Activated B cell treated with CpG ODN at 0.5 μM for 24 hours (primary cell): Measurements from ENCODE around the gene COX7A2. TPM values are rescaled to one million over a fixed set of nuclear protein-coding genes. Genes with fewer than 3 reads are reported as not detected.

Experiments used
- ATAC-seq: fragments of 200-7000 bp; cut with Tn5 transposase; one replicate; pipeline ENCODE4 v1.10.0; 2021; ENCODE audit warnings: low read depth, mild to moderate bottlenecking, moderate library complexity
- CTCF ChIA-PET: fragments of 350-600 bp; sonication (Branson Sonifier 250); formaldehyde crosslinking; loops from one replicate; lab custom pipeline; 2021; ENCODE audit warnings: antibody characterized with exemption; lab: Charles Lee
- POLR2A ChIA-PET: fragments of 350-600 bp; sonication (Branson Sonifier 250); formaldehyde crosslinking; loops from one replicate; lab custom pipeline; 2021; ENCODE audit warnings: antibody characterized with exemption; lab: Charles Lee
- DNase-seq: peaks from one replicate; pipeline ENCODE4 v3.0.0; 2022
- H3K27ac Mint-ChIP-seq: one replicate; pipeline ENCODE4 v1.8.0; 2020; ENCODE audit warnings: mixed read lengths
- H3K27me3 Mint-ChIP-seq: one replicate; pipeline ENCODE4 v1.8.0; 2021; ENCODE audit warnings: mixed read lengths
- H3K36me3 Mint-ChIP-seq: one replicate; pipeline ENCODE4 v1.8.0; 2021; ENCODE audit warnings: low read depth, mixed read lengths
- H3K4me1 Mint-ChIP-seq: one replicate; pipeline ENCODE4 v1.8.0; 2021; ENCODE audit warnings: mixed read lengths
- H3K4me3 Mint-ChIP-seq: one replicate; pipeline ENCODE4 v1.8.0; 2020; ENCODE audit warnings: mild to moderate bottlenecking, mixed read lengths
- H3K9me3 Mint-ChIP-seq: one replicate; pipeline ENCODE4 v1.8.0; 2020; ENCODE audit warnings: mixed read lengths
- CTCF ChIP-seq: fragments of 200-600 bp; IDR thresholded peaks from one replicate; pipeline ENCODE4 v1.8.0; 2022; ENCODE audit warnings: antibody characterized with exemption, mild to moderate bottlenecking
- intact Hi-C: fragments of 100-400 bp; cut with micrococcal nuclease; formaldehyde crosslinking; loops from one replicate; pipeline ENCODE4 v1.15.1; 2024
- total RNA-seq: library from RNA; stranded (reverse); gene quantifications from 2 replicates; pipeline ENCODE4 v1.2.3, GENCODE V29; 2022

The COX7A2 gene
- total RNA-seq: 259 and 301 TPM in 2 replicates

- DNase-seq (peak; percentile 77), ATAC-seq (peak; percentile 97)
- Mint-ChIP-seq H3K27ac (peak within 1 kb of the TSS; percentile 95), H3K9me3 (no peaks in the 10 kb centered on the region), H3K27me3 (peaks cover 13% of the 10 kb centered on the region), H3K36me3 (peaks cover 34% of the 10 kb centered on the region), H3K4me3 (peak within 1 kb of the TSS; percentile 94), H3K4me1 (peaks cover 21% of the 10 kb centered on the region)
- POLR2A ChIA-PET: interaction anchor here (0.6 to 2.2 kb wide), 12 partner anchors 8 to 1723 kb away, joined by 3 to 36 read pairs (median 4); partner anchors contain the start of genes SENP6 and TMEM30A
- TF ChIP-seq CTCF: no peak
- intact Hi-C loops: loop anchor here (1.0 to 5.0 kb wide), 8 partner anchors 23 to 1933 kb away; partner anchors contain the start of genes EEF1A1, MTO1 and TMEM30A
- CTCF ChIA-PET: interaction anchor here (0.9 to 1.9 kb wide), 4 partner anchors 23 to 1504 kb away, joined by 3 to 7 read pairs (median 4); no protein-coding TSS in a partner anchor
These were observed at the start of gene COX7A2 for GRCh38 chr6:75243333-75244062. TSS of gene COX7A2 (minus strand) at chr6:75243801. CDS start at chr6:75243734, 67 bp downstream.

- CTCF ChIA-PET: no interaction called here
- intact Hi-C loops: no loop called here
- DNase-seq (no peak), ATAC-seq (no peak)
- Mint-ChIP-seq H3K27me3 (no peaks in the 10 kb centered on the region), H3K4me3 (no peak overlapping the region), H3K36me3 (peaks cover 2% of the 10 kb centered on the region), H3K27ac (no peak overlapping the region), H3K9me3 (no peaks in the 10 kb centered on the region), H3K4me1 (no peaks in the 10 kb centered on the region)
- POLR2A ChIA-PET: no interaction called here
- TF ChIP-seq CTCF: no peak
These were observed 49.0 kb upstream of the COX7A2 start for GRCh38 chr6:75292555-75292954.

- no peaks in the 10 kb centered on the region for H3K27me3 Mint-ChIP-seq
- TF ChIP-seq CTCF: no peak
- H3K36me3 Mint-ChIP-seq: peaks cover 2% of the 10 kb centered on the region
- H3K9me3 Mint-ChIP-seq: no peaks in the 10 kb centered on the region
- CTCF ChIA-PET: no interaction called here
- DNase-seq: no peak
- peaks cover 2% of the 10 kb centered on the region for H3K4me1 Mint-ChIP-seq
- intact Hi-C loops: no loop called here
- no peak overlapping the region for H3K4me3 Mint-ChIP-seq
- POLR2A ChIA-PET: no interaction called here
- no peak overlapping the region for H3K27ac Mint-ChIP-seq
- no peak for ATAC-seq
These were observed 48.1 kb upstream of the COX7A2 start for GRCh38 chr6:75291744-75292143.

GRCh38 chr6:75291331-75291730 lies 47.7 kb upstream of the COX7A2 start:
- intact Hi-C loops: no loop called here
- DNase-seq (no peak), ATAC-seq (no peak)
- Mint-ChIP-seq H3K27ac (no peak overlapping the region), H3K9me3 (no peaks in the 10 kb centered on the region), H3K4me3 (no peak overlapping the region), H3K4me1 (peaks cover 6% of the 10 kb centered on the region), H3K27me3 (no peaks in the 10 kb centered on the region), H3K36me3 (peaks cover 2% of the 10 kb centered on the region)
- ChIA-PET CTCF (no interaction called here), POLR2A (no interaction called here)
- TF ChIP-seq CTCF: no peak

- DNase-seq (no peak), ATAC-seq (no peak)
- Mint-ChIP-seq H3K4me3 (no peak overlapping the region), H3K9me3 (no peaks in the 10 kb centered on the region), H3K36me3 (peaks cover 2% of the 10 kb centered on the region), H3K4me1 (peaks cover 8% of the 10 kb centered on the region), H3K27me3 (no peaks in the 10 kb centered on the region), H3K27ac (no peak overlapping the region)
- TF ChIP-seq CTCF: no peak
- intact Hi-C loops: no loop called here
- ChIA-PET POLR2A (no interaction called here), CTCF (interaction anchor here (0.6 kb wide), 1 partner anchor 1551 kb away, joined by 3 read pairs; no protein-coding TSS in a partner anchor)
These were observed 46.7 kb upstream of the COX7A2 start for GRCh38 chr6:75290136-75290945.
